NCI-H187 (cell line): ENCODE data around the gene PTGR3.
"Not testable (repeated sequence)": the region's sequence is repeated elsewhere in the genome, so short reads cannot be mapped to it uniquely, and the experiment has no call there.

ENCODE experiments used
- DNase-seq, 2 experiments: peaks; one replicate each; lab custom pipeline; 2025; lab: John Stamatoyannopoulos, UW

PTGR3 gene

DNA sequence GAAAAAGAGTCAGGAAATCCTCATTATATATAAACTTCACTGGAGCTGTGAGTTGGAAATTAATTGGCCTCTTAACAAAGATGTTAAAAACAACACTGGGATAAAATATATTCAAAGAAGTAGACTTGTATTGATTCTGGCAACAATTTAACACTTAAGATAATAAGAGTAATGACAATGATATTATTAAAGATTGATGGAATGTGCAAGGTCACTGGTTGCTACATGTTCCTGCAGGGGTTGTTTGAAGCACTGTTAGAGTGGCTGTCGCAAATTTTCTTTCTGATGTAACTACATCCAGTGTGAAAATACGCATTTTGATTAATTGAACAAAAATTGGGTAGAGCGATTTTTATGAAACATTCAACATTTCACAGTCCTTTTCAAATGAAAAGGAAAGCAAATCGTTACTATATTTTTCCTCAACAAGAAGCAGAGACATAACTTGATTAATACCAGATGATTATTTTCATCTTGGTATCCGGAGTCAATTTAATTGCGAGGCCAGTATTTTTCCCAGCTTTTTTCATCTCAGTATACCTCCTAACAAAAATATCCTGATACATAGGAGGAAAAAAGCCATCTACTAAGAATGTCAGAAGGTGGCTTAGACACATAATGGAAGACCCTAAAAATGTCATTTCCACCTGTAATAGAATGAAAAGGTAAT, 6.1 kb downstream of the PTGR3 start:
- DNase-seq = no peak

DNA sequence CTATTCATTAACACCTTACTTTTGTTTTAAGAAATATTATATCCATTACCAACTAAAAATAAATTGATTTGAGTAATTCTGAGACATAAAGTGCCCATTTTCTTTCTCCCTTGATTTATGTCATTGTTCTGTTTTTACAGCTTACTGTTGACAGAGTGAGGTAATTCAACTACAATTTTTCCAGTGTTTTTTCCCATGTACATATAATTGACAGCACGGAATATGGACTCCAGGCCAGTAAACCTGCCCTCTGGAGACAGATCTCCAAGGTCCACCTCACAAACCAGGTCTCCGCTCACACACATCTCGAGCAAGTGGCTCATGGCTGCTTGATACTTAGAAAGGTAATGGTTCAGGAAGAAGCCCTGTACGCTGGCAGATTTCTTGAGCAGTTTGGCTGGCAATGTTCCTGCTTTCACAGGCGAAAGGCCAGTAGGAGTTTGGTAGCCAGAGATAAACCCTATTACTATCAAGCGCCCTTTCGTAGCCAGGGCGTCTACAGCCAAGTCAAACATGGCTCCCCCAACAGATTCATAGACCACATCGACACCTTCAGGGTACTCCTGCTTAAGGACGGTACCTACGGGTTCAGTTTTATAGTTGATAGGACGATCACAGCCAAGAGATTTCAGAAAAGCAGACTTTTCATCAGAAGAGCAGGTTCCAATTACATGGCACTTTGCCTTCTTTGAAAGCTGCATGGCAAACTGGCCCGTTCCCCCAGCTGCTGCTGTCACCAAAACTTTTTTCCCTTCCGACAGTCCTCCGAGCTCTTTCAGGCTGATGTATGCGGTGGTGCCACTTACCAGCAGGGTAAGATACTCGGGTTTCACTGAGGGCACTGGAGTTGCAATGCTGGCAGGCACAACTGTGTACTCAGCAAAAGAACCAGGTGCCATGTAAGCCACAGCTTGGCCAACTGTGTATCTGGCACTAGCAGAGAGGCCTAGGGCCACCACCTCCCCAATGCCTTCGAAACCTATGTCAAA, 7.4 kb downstream of the PTGR3 start:
- DNase-seq = no peak

DNA sequence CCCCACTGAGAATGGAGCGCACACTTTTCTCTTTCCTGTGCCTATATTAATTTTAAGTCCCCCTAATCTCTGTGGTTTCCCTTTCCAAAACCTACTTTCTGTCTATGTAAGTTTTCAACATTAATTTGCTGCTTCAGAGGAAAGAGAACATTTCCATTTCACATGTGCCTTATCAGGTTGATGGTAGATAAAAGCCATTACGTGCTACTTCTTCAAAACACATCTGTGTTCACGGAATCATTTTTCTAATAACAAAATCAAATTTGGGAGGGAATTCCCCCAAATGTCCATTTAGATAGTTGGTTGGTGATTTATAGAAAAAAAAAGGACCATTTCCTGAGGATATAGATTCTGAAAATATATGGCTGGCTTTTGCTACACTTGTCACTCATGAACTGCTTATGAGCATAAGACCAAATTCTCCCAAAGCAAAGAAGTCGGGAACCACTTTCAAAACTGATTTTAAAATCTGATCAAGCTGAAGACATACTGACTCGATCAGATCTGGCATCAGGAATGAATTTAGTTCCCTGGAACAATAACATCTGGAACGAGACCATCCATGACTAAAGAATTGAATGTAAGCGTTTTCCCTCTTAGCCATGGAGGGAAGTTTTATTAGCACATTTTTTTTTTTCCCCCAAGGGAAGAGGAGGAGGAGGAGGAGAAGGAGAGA, 8.2 kb downstream of the PTGR3 start:
- DNase-seq = no peak

DNA sequence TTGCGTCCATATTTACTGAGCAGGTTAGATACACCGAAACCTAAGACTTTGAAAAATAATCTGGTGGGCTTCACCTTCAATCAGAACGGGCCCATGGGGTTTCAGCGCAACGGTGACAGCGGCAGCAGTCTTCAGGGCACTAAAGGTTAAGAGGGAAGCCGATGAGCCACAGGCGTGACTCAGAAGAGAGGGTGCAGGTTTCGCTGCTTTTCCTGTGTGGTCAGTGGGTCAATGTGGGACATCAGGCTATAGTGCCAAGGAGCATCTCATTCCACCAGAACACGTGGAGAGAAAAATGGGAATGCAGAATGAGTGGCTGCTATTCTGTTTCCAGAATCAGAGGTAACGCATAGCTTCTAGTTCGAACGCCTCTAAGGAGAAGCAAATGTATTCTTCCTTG, 8.9 kb downstream of the PTGR3 start:
- DNase-seq = no peak

DNA sequence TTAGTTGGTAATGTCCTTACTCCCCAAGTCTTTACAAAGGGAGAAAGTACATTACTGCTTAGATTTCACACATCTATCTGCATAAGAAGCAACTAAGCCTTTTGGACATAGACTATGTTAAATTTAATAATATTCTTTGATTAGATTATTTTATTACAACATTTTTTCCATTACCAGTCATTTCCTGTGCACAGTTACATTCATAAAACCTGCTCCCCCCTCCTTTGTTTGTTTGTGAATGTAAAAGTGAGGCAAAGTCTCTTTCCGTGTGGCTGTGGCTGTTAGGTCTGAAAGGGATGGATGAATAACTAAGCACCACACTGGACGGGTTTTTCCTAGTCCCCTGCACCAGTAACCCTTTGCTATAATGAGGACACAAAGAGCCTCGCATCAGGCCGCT, 9.6 kb downstream of the PTGR3 start:
- DNase-seq = no peak

DNA sequence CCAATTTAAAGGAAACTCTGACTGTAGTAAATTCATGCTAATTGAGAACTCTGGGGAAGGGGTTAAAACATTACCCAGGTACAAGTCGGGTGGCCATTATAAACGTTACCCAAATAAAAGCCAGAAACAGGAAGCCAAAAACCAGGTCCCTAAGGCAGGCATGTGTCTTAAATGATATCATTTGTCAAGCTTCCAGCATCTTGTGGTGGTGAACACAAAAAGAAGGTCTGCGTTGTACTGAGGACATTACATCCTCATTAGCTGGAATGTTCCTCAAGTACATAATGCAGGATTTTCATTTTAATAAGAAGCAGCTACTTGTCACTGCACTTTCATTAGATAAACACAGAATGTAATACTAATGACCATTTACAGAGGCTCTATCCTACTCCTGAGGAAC, 10.9 kb downstream of the PTGR3 start:
- DNase-seq = no peak

DNA sequence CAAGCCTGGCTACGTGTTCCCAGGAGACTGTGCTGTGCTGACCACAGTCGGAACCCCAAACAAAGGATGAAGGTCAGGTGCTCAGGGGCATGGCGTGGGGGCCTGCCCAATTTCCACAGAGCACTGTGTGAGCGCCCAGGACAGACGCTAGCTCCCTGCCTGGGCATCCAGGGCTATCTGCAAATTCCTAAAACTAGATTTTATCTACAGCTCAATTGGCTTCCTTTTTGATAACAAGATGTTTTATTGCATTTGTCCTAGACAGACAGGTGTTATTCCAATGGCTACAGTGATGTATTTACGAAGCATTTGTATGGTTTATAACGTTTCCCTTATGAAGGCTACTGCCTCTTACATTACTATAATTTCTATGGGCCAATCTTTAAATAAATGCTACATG, 16.0 kb downstream of the PTGR3 start:
- no peak for DNase-seq

DNA sequence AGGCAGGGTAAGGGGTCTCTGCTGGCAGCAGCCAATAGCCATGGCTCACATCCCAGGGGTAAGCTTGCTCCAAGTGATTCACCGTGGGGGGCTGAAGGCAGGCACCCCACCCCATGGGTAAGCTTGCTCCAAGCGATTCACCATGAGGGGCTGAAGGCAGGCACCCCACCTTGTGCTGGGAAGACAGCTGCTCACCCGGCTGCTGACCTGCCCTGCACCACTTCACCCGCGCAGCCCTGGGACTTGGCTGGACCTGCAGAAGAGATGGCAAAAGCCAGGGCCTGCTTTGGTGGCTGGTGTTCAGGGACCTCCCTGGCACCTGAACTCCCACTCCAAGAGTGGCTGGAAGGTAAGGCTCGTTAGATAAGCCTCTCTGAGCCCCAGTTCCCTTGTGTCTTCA, 19.2 kb downstream of the PTGR3 start:
- DNase-seq = no peak

DNA sequence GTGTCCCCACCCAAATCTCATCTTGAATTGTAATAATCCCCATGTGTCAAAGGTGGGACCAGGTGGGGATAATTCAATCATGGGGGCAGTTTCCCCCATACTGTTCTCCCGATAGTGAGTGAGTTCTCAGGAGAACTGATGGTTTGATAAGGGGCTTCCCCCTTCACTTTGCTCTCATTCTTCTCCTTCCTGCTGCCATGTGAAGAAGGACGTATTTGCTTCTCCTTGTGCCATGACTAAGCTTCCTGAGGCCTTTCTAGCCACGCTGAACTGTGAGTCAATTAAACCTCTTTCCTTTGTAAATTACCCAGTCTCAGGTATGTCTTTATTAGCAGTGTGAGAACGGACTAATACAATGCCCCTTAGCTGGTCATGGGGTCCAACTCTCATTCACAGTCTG, 21.2 kb downstream of the PTGR3 start:
- DNase-seq = not testable (repeated sequence)

DNA sequence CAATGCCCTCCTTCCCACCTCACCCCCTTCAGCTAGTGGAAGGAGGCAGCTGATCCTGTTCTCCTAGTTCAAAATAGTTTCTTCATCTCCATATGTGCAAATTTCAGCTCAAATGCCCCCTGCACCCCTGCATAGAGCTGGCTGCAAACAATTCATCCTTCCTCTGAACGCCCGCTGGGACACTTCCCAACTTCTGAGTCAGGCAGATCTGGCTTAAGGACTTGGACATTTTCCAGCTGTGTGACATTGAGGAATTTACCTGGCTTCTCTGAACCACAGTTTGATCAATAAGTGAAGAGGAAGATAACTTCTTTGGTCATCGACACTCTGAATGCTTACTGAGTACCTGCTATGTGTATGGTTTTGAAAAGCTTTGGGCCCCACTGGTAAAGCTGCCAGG, 23.5 kb downstream of the PTGR3 start:
- no peak for DNase-seq

DNA sequence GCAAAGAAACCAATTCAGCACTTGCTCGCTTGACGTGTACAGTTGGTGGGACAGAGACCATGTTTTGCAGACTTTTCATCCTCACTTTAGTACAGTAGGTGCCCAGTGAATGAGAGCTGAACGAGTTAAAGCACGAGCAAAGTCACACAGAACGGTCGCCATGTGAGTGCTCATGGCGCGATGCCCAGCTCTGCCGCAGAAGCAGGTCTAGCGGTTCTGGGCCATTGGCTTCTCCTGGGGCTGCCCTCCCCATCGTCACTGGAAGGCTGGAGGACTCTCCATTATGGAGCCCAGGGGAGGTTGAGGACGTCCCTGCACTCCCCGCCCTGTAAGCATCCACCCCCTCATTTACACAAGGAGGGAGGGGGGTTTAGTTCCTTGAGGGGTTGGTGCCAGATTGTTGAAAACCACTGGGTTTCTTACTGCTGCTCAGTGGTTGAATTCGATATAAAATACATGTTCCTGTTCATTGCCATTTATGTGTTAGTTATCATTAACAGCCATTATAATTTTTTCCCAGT, 24.9 kb downstream of the PTGR3 start:
- no peak for DNase-seq

DNA sequence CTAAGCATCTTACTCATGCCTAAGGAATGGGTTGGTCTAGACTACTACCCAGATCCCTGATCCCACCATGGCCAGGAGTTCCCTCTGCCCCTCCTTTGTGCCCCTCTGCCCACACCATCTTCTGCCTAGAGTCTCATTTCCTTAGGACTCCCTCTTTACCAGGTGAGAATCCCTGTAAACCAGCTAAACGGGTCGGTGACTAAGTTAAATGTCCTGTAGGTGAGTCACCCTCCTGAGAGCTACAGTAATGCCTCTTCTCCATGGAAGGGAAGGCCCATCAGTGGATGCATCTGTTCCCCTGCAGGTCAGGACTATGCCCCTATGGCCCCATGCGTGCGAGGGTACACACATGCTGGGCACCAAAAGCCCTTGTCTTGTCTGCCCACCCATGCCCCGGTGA, 25.4 kb downstream of the PTGR3 start:
- no peak for DNase-seq

DNA sequence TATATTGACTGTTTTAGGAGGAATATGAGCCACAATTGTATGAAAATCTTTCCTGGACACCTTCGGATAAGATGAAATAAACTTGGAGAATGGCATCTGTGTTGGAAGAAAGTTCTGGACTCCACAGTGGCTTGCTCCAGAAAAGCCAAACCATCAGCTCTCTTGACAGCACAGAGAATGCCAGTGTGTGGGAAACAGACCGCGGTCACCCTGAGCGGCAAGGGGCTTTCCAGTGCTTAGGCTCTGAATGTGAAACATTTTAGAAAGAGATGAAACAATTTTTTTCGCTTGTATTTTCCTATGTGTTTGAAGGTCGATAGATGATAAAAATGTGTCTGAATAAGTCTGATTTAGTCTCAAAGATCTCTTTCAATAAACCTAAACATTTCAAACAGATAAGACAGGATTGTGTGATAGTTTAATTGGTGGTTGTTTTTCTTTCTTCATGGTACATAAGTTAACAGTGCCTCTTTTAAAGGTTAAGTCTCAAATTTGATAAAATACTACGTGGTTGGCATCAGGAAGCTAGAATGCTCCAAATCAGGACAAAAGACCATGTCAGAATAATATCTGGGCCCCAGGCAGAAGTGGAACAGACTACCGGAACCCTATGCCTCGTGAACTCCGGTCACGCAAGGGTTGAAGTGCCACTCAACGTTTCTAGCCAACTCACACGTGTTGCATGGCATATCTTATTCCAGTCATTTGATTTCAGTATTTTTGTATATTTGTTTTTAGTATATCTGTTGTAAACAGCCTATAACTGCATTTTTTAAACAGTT, 28.9 kb downstream of the PTGR3 start:
- DNase-seq = no peak

DNA sequence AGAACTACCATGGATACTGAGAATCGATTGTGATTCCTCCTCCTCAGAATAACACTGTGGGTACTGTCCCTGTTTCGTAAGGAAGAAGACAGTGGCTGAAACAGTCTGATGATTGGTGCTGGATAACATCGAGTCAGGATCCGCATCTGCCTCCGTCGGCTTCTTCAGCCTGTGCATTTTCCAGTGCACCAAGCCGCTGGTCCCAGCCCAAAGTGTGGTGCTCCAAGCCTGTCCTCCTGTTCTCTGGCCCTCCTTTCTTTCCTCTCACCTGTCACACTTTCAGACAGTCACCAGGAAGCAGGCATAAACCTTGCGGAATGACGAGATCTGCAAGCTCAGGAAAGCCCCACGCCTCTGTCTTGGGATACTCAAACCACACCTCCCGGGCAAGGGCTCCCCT, 30.6 kb downstream of the PTGR3 start:
- no peak for DNase-seq

DNA sequence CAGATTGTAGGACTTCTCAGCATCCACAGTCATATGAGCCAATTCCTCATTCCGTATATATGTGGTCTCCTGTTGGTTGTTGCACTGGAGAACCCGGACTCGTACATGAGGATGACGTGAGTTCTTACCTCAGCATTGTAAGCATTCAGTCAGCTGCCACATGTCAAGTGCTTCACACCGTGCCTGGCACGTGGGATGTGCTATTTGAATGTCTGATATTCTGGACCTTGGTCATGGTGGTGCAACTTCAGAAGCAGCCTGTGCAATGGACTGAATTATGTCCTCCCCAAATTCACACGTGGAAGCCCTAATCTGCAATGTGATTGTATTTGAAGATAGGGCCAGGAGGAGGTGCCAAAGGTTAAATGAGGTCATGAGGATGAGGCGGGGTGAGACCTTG, 32.1 kb downstream of the PTGR3 start:
- DNase-seq = no peak

DNA sequence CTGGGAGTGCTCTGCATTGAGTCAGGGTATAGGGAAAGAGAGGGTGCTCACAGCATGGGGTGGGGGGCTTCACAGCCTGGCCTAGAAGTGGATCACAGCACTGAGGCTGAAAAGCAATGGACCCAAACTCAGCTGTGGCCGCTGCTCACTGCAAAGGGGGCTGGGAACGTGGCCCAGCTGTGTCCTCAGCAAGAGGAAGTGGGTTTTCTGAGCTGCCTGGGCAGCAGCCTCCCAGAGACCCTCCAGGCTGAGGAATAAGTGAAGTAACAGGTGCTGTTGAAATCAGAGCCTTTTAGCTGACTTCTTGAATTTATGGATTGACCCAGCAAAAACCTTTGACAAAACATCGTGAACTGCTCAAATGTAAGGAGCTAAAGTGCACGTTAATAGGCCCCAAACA, 35.2 kb downstream of the PTGR3 start:
- DNase-seq = no peak

DNA sequence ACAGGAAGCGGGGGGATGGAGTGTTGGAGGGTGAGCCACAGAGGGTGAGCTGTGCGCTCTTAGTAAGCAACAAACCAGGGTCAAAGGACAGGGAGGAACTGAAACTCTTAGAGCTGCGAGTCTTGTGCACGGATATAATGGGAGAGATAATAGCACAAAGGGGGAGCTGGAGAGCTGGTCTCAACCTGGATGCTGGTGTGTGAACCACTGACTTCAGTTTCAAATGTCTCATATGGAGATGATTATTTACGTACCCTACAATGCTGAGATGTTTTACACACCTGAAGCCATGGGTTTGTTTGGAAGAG, 35.9 kb downstream of the PTGR3 start:
- no peak for DNase-seq

DNA sequence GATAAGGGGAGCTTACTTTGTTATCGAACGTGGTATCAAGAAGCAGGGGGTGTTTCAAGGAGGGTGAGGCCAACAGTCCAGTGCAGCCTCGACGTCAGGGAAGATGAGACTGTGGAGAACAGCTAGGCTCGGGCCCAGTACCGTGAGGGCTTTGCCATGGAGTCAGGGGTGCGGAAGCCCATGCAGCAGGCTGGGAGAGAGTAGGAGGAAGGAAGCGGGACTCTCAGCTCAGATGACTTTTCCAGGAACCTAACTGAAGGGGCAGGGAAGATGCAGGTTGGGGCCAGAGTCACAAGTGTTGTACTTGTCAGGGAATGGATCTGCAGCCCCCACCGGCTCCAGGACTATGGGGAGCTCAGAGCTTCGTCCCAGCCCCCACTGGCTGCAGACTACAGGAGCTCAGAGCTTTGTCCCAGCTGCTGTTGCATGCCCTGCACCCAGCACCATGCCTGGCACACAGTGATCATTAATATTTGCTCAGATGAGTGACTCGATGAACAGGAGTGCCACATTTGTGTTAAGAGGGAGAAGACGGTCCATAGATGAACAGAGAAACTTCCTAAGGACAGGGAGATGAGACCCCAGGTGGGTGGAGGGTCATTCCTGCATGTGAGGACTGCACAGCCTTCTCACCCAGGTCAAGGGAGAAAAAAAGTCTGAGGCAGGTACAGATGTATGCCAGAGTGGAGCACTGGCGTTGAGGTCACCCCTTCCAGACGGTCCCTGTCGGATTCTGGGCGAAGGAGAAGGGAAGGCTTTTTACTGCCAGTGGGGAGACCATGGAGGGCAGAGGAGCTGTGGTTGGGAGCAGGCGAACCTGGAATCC, 36.4 kb downstream of the PTGR3 start:
- DNase-seq = no peak

DNA sequence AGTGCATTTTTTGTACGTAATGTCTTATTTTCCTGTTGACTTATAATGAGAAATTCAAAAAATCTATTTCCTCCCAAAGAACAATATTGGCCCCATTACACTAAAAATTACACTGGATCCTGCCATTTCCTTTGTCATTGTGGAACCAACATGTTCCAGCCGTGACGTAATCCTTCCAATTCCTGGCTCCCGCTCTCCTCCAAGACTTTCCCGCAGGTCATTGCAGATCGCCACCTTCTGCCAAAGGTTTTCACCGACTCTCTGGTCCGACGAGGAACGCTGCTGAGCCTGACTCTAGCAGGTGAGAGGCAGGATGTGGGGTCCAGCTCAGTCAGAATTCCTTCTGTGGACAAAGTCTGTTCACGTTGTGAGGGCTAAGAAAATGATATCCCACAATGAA, 38.0 kb downstream of the PTGR3 start:
- DNase-seq = no peak

DNA sequence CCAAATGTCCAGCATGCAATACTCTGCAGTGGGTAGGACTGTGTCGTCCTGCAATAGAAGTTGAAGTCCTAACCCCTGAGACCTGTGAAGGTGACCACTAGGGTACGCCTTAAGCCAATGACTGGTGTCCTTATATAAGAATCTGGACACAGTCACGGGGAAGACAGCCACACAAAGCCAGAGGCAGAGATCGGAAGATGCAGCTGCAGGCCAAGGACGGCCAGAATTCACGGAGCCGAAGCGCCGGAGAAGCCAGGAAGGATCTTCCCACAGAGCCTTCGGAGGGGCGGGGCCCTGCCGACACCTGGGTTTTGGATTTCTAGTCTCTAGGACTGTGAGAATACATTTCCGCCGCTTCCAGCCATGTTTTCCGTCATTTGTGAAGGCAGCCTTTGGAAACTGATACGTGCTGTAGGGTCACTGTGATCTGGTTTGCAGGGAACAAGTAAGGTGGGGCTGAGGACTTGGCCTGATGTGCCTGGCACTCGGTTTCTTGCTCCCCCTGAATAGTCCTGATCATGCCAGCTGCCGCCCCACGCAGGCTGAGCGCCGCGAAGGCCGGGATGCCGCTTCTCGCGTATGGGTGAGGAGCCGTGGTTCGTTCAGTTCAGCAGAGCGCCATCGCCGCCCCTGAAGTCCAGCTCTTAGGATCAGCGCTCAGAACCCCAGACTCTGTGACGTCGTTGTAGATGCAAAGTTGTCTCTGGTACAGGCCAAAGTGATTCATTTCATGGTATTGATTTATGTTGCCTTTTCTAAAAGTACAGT, 38.7 kb downstream of the PTGR3 start:
- DNase-seq = no peak
